Measurements from ENCODE around the gene SESN3.

Gene SESN3

DNA sequence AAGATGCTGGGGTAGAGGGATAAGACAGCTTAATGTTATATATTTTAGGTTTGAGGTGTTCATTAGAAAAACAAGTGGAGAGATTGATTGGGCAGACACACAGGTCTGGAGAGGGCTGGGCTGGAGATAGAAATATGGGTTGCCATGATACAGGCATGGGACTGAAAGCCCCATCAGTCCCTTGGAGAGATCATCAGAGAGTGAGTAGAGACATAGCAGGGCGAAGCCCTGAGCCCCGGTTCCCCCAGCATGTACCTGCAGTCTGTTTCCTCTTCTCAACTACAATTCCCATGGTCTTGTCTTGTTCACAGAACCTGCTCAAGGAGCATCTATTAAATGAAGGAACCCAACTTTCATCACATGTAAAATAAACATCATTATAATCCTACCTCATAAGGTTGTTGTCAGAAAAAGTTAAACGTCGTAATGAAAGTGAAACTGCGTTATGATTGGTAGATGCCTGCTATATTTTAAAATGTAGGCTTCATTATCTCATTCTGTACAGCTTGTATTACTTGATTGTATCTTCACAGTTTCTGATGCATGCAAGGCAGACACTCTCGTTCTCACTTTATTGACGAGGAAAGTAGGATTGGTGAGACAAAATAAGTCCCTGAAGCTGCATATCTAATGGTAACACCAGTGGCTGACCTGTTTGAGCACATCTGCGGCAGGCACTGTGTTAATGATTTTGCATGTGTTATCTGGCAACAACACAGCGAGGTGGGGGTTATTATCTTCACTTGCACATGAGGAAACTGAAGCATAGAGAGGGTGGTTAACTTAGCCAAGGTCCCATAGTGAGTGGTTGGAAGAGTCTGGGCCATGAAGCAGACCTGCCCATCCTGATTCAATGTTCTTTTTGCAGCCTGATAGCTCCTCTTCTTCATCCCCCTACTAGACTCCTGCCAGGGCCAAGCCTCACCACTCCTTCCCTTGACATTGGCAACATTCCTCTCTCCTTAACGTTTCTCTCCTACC, 77.8 kb downstream of the SESN3 start:
- in situ Hi-C loops (cut with HindIII; ENCODE audit: low pct_unique_long_range_greater_than_20kb, low sequenced_read_pairs), result no loop called here
- no peak for DNase-seq (ENCODE audit: low read depth in 1 of 2, low spot score in 1 of 2)
- TF ChIP-seq JUND (IDR thresholded peaks at IDR 0.05; ENCODE audit: low read depth), result no peak

DNA sequence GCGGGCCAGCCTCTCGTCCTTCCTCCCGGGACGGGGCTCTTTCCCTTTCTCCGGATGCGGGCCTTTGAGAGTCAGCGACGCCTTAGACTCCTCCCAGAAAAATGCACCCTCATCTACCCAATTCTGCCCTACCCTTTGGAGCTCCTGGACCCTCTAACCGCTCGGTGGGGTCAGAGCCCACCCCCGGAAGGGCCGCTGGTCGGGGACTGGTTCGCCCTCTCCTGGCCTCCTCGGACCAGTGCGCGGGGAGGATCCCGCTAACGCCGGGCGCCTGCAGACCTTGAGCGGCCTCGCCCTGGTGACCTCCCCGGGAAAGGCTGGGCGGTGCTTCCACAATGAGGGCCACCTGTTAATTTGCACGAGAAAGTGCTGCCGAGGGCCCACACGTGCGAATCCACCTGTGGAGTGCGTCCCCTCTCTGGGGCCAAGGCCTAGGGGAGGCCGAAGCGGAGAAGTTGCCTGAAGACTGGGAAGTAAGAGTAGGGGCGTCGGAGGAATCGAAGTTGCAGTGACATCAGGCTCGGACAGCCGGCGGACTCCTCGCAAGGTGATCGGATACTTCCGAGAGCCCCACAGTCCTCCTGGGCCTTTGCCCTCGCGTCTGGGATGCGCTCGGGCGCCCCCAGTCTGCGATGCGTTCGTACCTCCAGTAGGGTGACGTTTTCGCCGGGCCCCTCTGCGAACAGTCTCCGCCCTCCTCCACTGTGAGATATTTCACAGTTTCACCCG, 79.9 kb downstream of the SESN3 start:
- in situ Hi-C loops (cut with HindIII; ENCODE audit: low pct_unique_long_range_greater_than_20kb, low sequenced_read_pairs), result no loop called here

GRCh38 chr11:95149651-95150364, 81.2 kb downstream of the SESN3 start:
- in situ Hi-C loops (cut with HindIII; ENCODE audit: low pct_unique_long_range_greater_than_20kb, low sequenced_read_pairs), result no loop called here
- TF ChIP-seq JUND (IDR thresholded peaks at IDR 0.05; ENCODE audit: low read depth), result no peak
- no peak for DNase-seq (ENCODE audit: low read depth in 1 of 2, low spot score in 1 of 2)

More for the DNA sequence above, 79.9 kb downstream of the SESN3 start:
- TF ChIP-seq JUND (IDR thresholded peaks at IDR 0.05; ENCODE audit: low read depth), result no peak
- peak; percentile 90 to 93 for DNase-seq (ENCODE audit: low read depth in 1 of 2, low spot score in 1 of 2)

DNA sequence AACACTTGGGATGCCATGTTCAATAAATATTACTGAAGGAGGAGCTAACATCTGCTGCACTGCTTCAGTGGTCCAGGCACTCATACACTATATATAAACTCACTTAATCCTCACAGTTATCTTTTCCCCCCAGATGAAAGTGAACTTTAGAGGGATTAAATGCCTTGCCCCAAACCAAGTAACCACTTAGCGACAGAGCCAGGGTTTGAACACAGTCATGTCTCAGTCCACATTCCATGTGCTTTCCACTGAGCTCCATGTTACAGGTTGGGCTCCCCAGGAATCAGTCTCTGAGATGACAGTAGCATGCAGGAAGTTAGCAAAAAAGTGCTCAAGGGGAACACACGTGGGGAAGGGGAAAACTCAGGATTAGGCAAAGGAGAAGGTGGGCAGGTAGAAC, 82.1 kb downstream of the SESN3 start:
- DNase-seq (ENCODE audit: low read depth in 1 of 2, low spot score in 1 of 2), result no peak
- in situ Hi-C loops (cut with HindIII; ENCODE audit: low pct_unique_long_range_greater_than_20kb, low sequenced_read_pairs), result no loop called here
- TF ChIP-seq JUND (IDR thresholded peaks at IDR 0.05; ENCODE audit: low read depth), result no peak

DNA sequence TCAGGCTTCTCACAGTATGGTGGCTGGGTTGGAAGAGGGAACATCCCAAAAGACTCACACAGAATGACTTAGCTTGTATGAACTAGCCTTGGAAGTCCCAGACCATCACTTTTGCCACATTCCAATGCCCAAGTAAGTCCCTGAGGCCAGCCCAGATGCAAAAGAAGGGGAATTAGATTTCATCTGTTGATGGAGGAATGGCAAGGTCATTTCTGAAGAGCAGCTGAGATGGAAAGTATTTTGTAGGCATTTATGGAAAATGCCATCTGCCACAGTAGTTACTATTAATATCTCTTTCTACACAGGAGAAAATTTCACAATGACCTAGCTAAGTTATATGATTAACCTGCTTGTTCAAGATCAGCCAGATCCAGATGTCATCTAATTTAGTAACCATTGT, 82.6 kb downstream of the SESN3 start:
- in situ Hi-C loops (cut with HindIII; ENCODE audit: low pct_unique_long_range_greater_than_20kb, low sequenced_read_pairs), result no loop called here
- no peak for TF ChIP-seq JUND (IDR thresholded peaks at IDR 0.05; ENCODE audit: low read depth)
- DNase-seq (ENCODE audit: low read depth in 1 of 2, low spot score in 1 of 2), result no peak

DNA sequence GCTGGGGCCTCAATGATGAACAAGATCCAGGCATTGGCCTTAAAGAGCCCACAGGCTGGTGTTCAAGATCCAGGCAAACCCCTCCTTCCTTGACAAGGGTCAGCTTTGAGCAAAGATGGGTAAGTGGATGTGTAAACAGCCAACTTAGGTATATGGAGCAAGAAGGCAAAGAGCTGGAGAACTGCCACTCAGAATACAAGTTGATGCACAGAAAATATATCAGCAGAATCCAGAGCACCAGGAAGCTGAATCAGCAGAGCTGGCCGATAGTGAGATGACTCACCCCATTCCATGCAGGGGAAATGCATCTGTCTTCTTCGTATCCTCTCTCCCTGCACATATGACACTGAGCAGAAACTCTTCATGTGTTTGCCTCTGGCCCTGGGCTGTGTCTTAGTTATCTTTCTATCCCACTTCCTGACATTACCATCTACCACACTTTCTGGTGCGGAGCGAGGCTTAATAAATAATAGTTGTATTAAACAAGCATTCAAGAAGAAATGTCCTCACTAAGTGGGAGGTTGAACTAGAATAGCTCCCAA, 83.6 kb downstream of the SESN3 start:
- no peak for DNase-seq (ENCODE audit: low read depth in 1 of 2, low spot score in 1 of 2)
- in situ Hi-C loops (cut with HindIII; ENCODE audit: low pct_unique_long_range_greater_than_20kb, low sequenced_read_pairs), result no loop called here
- TF ChIP-seq JUND (IDR thresholded peaks at IDR 0.05; ENCODE audit: low read depth), result no peak

GRCh38 chr11:95145430-95146060, 85.5 kb downstream of the SESN3 start:
- no peak for DNase-seq (ENCODE audit: low read depth in 1 of 2, low spot score in 1 of 2)
- no peak for TF ChIP-seq JUND (IDR thresholded peaks at IDR 0.05; ENCODE audit: low read depth)
- in situ Hi-C loops (cut with HindIII; ENCODE audit: low pct_unique_long_range_greater_than_20kb, low sequenced_read_pairs), result no loop called here

DNA sequence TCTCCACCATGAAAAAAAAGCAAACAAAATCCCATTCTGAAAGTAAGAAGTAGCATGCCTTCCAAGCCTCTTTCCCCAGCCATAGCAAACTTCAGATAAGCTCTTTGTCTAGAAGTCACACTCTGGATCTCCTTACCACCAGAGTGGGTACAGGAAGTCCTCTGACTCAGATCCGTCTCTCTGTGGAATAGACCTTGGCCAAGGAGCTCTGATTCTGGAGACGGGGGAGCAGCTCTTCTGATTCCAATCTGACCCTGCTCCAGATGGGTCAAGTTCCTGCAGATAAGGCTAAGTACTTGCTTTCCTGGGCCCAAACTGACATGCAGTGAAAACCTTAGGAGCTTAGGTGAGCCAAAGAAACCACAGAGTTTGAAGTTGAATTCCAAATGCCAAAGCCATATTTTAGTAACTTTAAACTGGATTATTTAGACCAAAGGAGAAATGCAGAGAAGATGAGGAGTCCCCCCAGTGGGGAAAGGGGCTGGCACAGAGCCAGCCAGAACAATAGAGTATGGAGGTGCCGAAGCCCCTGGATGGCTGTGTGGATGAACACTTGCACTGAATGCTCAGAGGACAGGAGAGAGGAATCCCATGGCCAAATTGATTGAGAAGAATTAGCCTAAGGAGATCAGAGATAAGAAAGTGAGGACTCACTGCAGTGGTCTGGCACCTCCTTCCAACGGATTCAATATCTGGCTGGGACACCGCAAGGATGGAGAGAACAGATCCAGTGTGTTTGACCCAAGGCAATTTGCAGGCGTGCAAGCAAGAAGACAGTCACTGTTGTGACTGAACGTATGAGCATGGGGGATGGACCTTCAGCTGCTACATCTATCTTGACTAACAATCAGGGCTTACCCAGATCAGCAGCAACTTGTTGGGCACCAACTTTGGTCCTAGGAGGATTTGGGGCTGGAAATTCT, 86.4 kb downstream of the SESN3 start:
- in situ Hi-C loops (cut with HindIII; ENCODE audit: low pct_unique_long_range_greater_than_20kb, low sequenced_read_pairs), result no loop called here
- no peak for TF ChIP-seq JUND (IDR thresholded peaks at IDR 0.05; ENCODE audit: low read depth)
- no peak for DNase-seq (ENCODE audit: low read depth in 1 of 2, low spot score in 1 of 2)

- no peak for TF ChIP-seq JUND (IDR thresholded peaks at IDR 0.05; ENCODE audit: low read depth)
- in situ Hi-C loops (cut with HindIII; ENCODE audit: low pct_unique_long_range_greater_than_20kb, low sequenced_read_pairs), result no loop called here
These were observed 87.8 kb downstream of the SESN3 start for GRCh38 chr11:95143106-95143681.

DNA sequence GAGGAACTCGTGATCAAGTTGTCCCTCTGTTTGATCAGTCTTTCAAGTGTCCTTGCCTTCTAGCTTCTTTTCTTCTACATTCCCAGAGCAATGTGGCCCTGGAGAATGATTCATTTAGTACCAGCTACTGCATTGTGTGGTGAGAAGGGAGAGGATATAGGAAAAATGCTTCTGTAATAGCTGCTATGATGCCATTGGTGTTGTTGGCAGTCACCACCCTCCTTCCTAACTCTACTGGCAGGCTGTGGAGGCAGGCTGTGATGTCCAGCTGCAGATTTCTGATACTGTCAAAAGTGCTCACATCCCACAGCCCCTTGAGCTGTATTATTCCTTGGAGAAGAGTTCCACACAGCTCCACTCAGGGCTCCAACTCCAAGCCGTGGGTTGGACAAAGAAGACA, 88.6 kb downstream of the SESN3 start:
- TF ChIP-seq JUND (IDR thresholded peaks at IDR 0.05; ENCODE audit: low read depth), result no peak
- no peak for DNase-seq (ENCODE audit: low read depth in 1 of 2, low spot score in 1 of 2)
- in situ Hi-C loops (cut with HindIII; ENCODE audit: low pct_unique_long_range_greater_than_20kb, low sequenced_read_pairs), result no loop called here

More at GRCh38 chr11:95143106-95143681, 87.8 kb downstream of the SESN3 start:
- DNase-seq (ENCODE audit: low read depth in 1 of 2, low spot score in 1 of 2), result no peak
